Endothelial cell of umbilical vein (primary cell): ENCODE measurements around the gene ARSB. TPM values are rescaled to one million over a fixed set of nuclear protein-coding genes. Genes with fewer than 3 reads are reported as not detected.

Experiments
- BruUV-seq: library from RNA; stranded (reverse); fragments of 400-500 nt; replicated peaks from 2 replicates; lab custom pipeline; 2021; lab: Mats Ljungman, UMichigan
- CTCF ChIA-PET: fragments of 300-600, 350-600 bp; sonication (Branson Sonifier 250); formaldehyde crosslinking; loops from one replicate; lab custom pipeline; 2021; ENCODE audit warnings: antibody characterized with exemption, inconsistent platforms; lab: Charles Lee
- POLR2A ChIA-PET: fragments of 300-600, 350-600 bp; sonication (Branson Sonifier 250); formaldehyde crosslinking; loops from one replicate; lab custom pipeline; 2021; ENCODE audit warnings: antibody characterized with exemption, inconsistent platforms; lab: Charles Lee
- DNase-seq: peaks from one replicate; pipeline ENCODE4 v3.0.0-alpha.2; 2011; ENCODE audit warnings: low read depth, low spot score
- FAIRE-seq: peaks from 2 replicates; lab custom pipeline; 2011; peaks lifted over from hg19 to GRCh38; lab: Jason Lieb, UNC
- H2AFZ ChIP-seq: 2 replicates; pipeline ENCODE4 v1.6.0; 2012; ENCODE audit warnings: low read depth, low read length, control low read depth, inconsistent platforms
- H3K27ac ChIP-seq: 2 replicates; pipeline ENCODE4 v1.5.1; 2011; ENCODE audit warnings: low read depth, mild to moderate bottlenecking, control low read depth, low read length, moderate library complexity; ENCODE audit not compliant: insufficient read depth
- H3K27me3 ChIP-seq, 2 experiments: 2 replicates each; pipeline versions ENCODE4 v1.6.0 to v1.6.1; 2011; ENCODE audit warnings: low read length in 2 of 2, mixed read lengths in 1 of 2; ENCODE audit not compliant: control insufficient read depth in 2 of 2, insufficient read depth in 2 of 2
- H3K36me3 ChIP-seq, 2 experiments: 2 replicates in 1 of 2; 3 replicates in 1 of 2; pipeline ENCODE4 v1.5.1; 2011; ENCODE audit warnings: low read length in 2 of 2, mild to moderate bottlenecking in 1 of 2, moderate library complexity in 1 of 2; ENCODE audit not compliant: control insufficient read depth in 2 of 2, insufficient read depth in 2 of 2; ENCODE audit errors: extremely low read depth in 1 of 2
- H3K4me1 ChIP-seq: 3 replicates; pipeline ENCODE4 v1.5.1; 2011; ENCODE audit warnings: mild to moderate bottlenecking, low read length; ENCODE audit not compliant: control insufficient read depth, insufficient read depth; ENCODE audit errors: extremely low read depth
- H3K4me2 ChIP-seq: 2 replicates; pipeline ENCODE4 v1.6.1; 2011; ENCODE audit warnings: low read length, control low read depth, mixed read lengths; ENCODE audit not compliant: insufficient read depth
- H3K4me3 ChIP-seq, 3 experiments: fragments of 200-600 bp in 1 of 3; sonication (generic), shearing (Covaris generic) in 1 of 3; replicated peaks in 1 of 3; 2 replicates each; pipeline ENCODE4 v1.5.1; 2011 to 2016; ENCODE audit warnings: control low read depth in 3 of 3, low read length in 3 of 3, mild to moderate bottlenecking in 2 of 3, inconsistent platforms in 1 of 3, low read depth in 1 of 3, moderate library complexity in 1 of 3; ENCODE audit not compliant: insufficient read depth in 1 of 3
- H3K79me2 ChIP-seq: 2 replicates; pipeline ENCODE4 v1.6.0; 2012; ENCODE audit warnings: low read length, inconsistent platforms; ENCODE audit not compliant: control insufficient read depth, insufficient read depth
- H3K9ac ChIP-seq: replicated peaks from 2 replicates; pipeline ENCODE3; 2011; ENCODE audit warnings: low read length, control low read depth; ENCODE audit not compliant: insufficient read depth; ENCODE audit errors: extremely low read depth
- H3K9me1 ChIP-seq: replicated peaks from 3 replicates; pipeline ENCODE4 v1.6.0; 2011; ENCODE audit warnings: mild to moderate bottlenecking, low read length; ENCODE audit not compliant: control insufficient read depth, insufficient read depth; ENCODE audit errors: extremely low read depth
- H3K9me3 ChIP-seq: replicated peaks from 2 replicates; pipeline ENCODE4 v1.5.1; 2012; ENCODE audit warnings: low read length, inconsistent platforms; ENCODE audit not compliant: control insufficient read depth, insufficient read depth
- H4K20me1 ChIP-seq: replicated peaks from 2 replicates; pipeline ENCODE3; 2011; ENCODE audit warnings: mild to moderate bottlenecking, low read length; ENCODE audit not compliant: control insufficient read depth, insufficient read depth; ENCODE audit errors: extremely low read depth
- EZH2 ChIP-seq: IDR thresholded peaks from 2 replicates; pipeline ENCODE4 v1.6.1; 2012; ENCODE audit warnings: borderline replicate concordance, low read depth, mild to moderate bottlenecking, moderate library complexity, low read length, inconsistent platforms; ENCODE audit not compliant: severe bottlenecking
- FOS ChIP-seq: IDR thresholded peaks from 2 replicates; pipeline ENCODE4 v1.6.1; 2011; ENCODE audit warnings: mild to moderate bottlenecking, low read length, moderate library complexity, borderline replicate concordance; ENCODE audit not compliant: insufficient read depth
- GATA2 ChIP-seq: IDR thresholded peaks from 2 replicates; pipeline ENCODE4 v1.7.0; 2011; ENCODE audit warnings: low read depth, mild to moderate bottlenecking, moderate library complexity, mixed read lengths, low read length; ENCODE audit not compliant: insufficient read length, insufficient read depth
- JUN ChIP-seq: IDR thresholded peaks from 2 replicates; pipeline ENCODE4 v1.6.1; 2011; ENCODE audit warnings: borderline replicate concordance, low read depth; ENCODE audit not compliant: insufficient read length, insufficient read depth
- MAX ChIP-seq: IDR thresholded peaks from 2 replicates; pipeline ENCODE4 v1.6.1; 2011; ENCODE audit not compliant: insufficient read depth, insufficient read length
- MYC ChIP-seq: IDR thresholded peaks from one replicate; pipeline ENCODE4 v1.6.1; 2011; ENCODE audit warnings: mild to moderate bottlenecking, low read depth, low read length
- POLR2A ChIP-seq: IDR thresholded peaks from 2 replicates; pipeline ENCODE4 v1.6.1; 2012; ENCODE audit warnings: low read depth, mild to moderate bottlenecking, control low read depth, low read length
- POLR2AphosphoS5 ChIP-seq: IDR thresholded peaks from 2 replicates; pipeline ENCODE4 v1.6.1; 2012; ENCODE audit warnings: low read depth, mild to moderate bottlenecking, control low read depth, low read length, moderate library complexity; ENCODE audit not compliant: insufficient read depth
- dilution Hi-C: fragments of 300-500 bp; cut with MboI; formaldehyde crosslinking; loops from one replicate; pipeline ENCODE4 v1.15.0; 2019; ENCODE audit warnings: low sequenced_read_pairs; ENCODE audit not compliant: extremely low pct_ligation_motif_present
- intact Hi-C: fragments of 100-400 bp; cut with micrococcal nuclease; formaldehyde crosslinking; loops from one replicate; pipeline ENCODE4 v1.10.0; 2022
- polyA plus RNA-seq, 4 experiments: library from polyadenylated mRNA; depleted of rRNA in 3 of 4; stranded (reverse) in 3 of 4; unstranded in 1 of 4; fragments of >200 nt; gene quantifications; 2 replicates each; pipeline versions ENCODE4 v1.2.1 to v1.2.3, GENCODE V29; 2011 to 2012; ENCODE audit warnings: missing spikeins in 1 of 4
- total RNA-seq: library from RNA; stranded (reverse); gene quantifications from 2 replicates; pipeline ENCODE4 v1.2.3, GENCODE V29; 2021
- TF ChIP-seq, protein P1 (sequence below), 2 donors: IDR thresholded peaks; 1 replicate in 1 of 2; 2 replicates in 1 of 2; pipeline ENCODE4 v1.5.1; 2011; ENCODE audit warnings: low read length in 2 of 2, mild to moderate bottlenecking in 2 of 2, moderate library complexity in 2 of 2, control low read depth in 1 of 2, inconsistent platforms in 1 of 2, low read depth in 1 of 2; ENCODE audit not compliant: insufficient read depth in 1 of 2; ENCODE audit errors: extremely low read depth in 1 of 2

The ARSB gene
- total and polyA plus RNA-seq, 2 donors (not counting 3 experiments of a cell fraction or from before 2014, with no cell fraction given): 17.2 to 25.8 TPM

DNA sequence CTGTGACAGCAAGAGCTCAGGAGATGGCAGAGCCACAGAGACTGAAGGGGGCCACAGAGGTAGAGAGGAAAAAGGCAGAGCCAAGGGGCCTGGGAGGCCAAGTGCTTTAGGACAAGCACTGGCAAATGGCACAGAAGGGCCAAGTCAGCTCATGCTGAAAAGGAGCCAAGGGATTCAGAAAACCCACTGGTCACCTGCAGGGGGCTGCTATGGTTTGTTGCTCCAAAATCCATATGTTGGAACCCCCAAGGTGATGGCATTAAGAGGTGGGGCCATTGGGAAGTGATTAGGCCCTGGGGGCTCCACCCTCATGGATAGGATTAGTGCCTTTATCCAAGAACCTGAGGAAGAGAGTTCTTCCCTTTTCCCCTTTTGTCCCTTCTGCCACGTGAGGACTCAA lies 165.4 kb downstream of the ARSB start:
- no peak for TF ChIP-seq JUN
- TF ChIP-seq POLR2AphosphoS5: no peak
- no peak for TF ChIP-seq FOS
- no peak for TF ChIP-seq MYC
- TF ChIP-seq MAX: no peak
- TF ChIP-seq, protein P1, sequence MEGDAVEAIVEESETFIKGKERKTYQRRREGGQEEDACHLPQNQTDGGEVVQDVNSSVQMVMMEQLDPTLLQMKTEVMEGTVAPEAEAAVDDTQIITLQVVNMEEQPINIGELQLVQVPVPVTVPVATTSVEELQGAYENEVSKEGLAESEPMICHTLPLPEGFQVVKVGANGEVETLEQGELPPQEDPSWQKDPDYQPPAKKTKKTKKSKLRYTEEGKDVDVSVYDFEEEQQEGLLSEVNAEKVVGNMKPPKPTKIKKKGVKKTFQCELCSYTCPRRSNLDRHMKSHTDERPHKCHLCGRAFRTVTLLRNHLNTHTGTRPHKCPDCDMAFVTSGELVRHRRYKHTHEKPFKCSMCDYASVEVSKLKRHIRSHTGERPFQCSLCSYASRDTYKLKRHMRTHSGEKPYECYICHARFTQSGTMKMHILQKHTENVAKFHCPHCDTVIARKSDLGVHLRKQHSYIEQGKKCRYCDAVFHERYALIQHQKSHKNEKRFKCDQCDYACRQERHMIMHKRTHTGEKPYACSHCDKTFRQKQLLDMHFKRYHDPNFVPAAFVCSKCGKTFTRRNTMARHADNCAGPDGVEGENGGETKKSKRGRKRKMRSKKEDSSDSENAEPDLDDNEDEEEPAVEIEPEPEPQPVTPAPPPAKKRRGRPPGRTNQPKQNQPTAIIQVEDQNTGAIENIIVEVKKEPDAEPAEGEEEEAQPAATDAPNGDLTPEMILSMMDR (IDR thresholded peaks at IDR 0.05; ENCODE audit: extremely low read depth in 1 of 2, insufficient read depth in 1 of 2, low read depth in 1 of 2, low read length in 2 of 2): no peak
- no peak for TF ChIP-seq GATA2
- no peak for TF ChIP-seq EZH2
- no peak for TF ChIP-seq POLR2A
- Histone ChIP-seq H3K27ac (no peak overlapping the region), H3K9me3 (no peaks in the 10 kb centered on the region), H3K4me2 (no peak overlapping the region), H3K9me1 (no peaks in the 10 kb centered on the region), H3K36me3 (no peaks in the 10 kb centered on the region), H4K20me1 (no peaks in the 10 kb centered on the region), H3K4me1 (no peaks in the 10 kb centered on the region), H3K27me3 (no peaks in the 10 kb centered on the region), H2AFZ (no peak overlapping the region), H3K4me3 (no peak overlapping the region), H3K9ac (no peak overlapping the region), H3K79me2 (no peaks in the 10 kb centered on the region)
- BruUV-seq: no TSS peak
- no peak for DNase-seq
- dilution Hi-C loops (no loop called here), intact Hi-C loops (no loop called here)
- no peak for FAIRE-seq
- ChIA-PET CTCF (no interaction called here), POLR2A (interaction anchor here (0.5 kb wide), 1 partner anchor 89 kb away, joined by 4 read pairs; no protein-coding TSS in a partner anchor)
